HEK293T (cell line): ENCODE data around the gene TBC1D14.

Experiments used
- FOXM1 ChIP-seq: fragments of 450-650 bp; IDR thresholded peaks from 2 replicates; pipeline ENCODE4 v1.6.1; 2017; ENCODE audit warnings: mild to moderate bottlenecking, borderline replicate concordance
- SP1 ChIP-seq: fragments of 450-650 bp; IDR thresholded peaks from 2 replicates; pipeline ENCODE4 v1.6.1; 2017

- TF ChIP-seq SP1 (no peak), FOXM1 (no peak)
These were observed 168.4 kb downstream of the TBC1D14 start for GRCh38 chr4:7078025-7078424.
